NK-92 treated with Interleukin-12 subunit alpha and Interleukin-12 subunit beta, amount 100 ng/mL, for 24 hours (cell line): ENCODE results near the gene CCSER1.

Experiments
- DNase-seq: peaks from one replicate; lab custom pipeline; 2025; lab: John Stamatoyannopoulos, UW

The CCSER1 gene

DNA sequence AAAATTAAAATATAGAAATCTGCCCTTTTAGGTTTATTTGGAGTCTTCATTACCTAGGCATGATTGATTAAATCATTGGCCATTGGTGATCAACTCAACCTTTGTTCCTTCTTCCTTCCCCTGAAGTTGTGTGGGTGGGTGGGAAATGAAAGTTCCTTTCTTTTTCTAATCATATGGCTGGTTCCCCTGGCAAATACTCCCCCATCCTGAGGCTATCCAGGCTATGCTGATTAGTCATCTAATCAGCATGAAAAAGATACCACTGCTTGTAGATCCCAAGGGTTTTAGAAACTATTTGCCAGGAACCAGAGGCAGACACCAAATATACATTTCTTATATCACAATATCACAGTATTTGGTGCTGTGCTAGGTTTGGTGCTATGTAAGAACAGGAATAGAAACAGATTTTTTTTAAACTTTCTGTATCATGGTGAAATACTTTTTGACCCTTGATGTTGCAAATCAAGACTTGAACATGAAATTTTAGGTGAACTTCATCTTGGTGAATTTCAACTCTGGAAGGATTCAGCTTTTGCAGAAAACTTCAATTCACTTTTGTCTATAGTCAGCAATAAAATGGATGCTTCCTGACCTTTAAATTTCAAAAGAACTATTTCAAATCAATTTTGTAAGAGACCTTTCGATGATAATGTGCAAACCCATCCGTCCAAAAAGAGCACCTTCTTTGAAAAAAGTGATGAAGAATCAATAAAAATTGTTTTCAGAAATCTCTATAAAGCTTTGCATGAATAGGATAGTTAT, 71.1 kb downstream of the CCSER1 start:
- DNase-seq = no peak

DNA sequence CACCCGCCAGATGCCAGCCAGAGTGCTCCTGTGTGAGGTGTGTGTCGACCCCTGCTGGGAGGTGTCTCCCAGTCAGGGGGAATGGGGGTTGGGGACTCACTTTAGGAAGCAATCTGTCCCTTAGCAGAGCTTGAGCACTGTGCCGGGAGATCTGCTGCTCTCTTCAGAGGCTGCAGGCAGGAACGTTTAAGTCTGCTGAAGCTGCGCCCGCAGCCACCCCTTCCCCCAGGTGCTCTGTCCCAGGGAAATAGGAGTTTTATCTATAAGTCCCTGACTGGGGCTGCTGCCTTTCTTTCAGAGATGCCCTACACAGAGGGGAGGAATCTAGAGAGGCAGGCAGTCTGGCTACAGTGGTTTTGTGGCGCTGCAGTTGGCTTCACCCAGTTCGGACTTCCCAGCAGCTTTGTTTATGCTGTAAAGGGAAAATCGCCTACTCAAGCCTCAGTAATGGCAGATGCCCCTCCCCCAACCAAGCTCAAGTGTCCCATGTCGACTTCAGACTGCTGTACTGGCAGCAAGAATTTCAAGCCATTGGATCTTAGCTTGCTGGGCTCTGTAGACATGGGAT, 80.8 kb downstream of the CCSER1 start:
- no peak for DNase-seq

DNA sequence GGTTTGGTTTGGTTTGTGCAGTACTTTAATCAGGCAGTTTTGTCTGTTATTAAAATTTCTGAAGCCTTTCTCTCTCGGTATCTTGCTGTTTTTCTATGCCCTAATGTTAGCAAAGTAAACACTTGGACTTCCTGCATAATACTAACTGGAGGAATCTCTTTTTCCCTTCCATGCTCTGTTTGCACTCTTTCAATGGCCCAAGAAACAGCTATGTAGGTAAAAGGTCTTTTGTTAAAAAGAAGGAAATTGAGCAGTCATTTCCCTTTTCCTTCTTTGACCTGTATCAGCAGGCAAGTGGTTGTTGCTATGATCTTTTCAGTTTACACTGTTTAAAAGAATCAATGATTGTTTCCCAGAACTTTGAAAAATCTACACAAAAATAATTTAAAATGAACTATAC, 82.7 kb downstream of the CCSER1 start:
- DNase-seq = no peak

DNA sequence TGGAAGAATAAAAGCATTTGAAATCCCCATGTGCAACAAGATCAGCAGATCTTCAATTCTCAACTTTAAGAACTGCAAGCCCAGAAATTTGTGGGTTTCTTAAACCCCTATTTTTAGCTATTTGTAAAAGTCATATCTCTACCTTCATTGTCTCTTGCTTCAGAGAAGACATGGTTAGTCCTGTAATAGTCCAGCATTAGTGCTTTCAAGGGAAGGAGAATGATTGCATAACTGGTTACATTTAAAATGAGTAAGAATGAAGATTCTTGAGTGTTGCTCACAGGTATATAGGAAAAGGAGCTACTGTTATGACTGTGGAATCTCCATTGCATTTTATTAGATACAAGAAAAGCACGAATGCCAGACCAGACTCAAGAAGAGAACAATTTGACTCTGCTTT, 84.0 kb downstream of the CCSER1 start:
- DNase-seq = no peak

DNA sequence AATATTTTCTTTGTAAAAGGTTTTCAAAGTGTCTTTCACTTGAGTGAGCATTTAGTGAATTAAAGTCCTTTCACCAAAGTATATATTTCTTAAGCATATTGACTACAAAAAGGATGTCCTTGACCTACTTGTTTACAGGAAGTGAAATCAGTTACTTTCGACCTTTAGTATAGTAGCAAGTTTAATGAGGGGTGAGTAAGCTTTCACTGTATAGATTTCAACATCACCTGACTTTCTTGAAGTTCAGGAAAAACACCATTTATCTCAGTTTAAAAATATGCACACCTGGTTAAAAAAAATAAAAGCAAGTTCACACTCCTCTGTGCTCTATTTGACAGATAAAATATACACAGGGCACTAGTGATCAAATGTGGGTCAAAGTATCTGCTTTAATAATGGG, 88.1 kb downstream of the CCSER1 start:
- DNase-seq = no peak

DNA sequence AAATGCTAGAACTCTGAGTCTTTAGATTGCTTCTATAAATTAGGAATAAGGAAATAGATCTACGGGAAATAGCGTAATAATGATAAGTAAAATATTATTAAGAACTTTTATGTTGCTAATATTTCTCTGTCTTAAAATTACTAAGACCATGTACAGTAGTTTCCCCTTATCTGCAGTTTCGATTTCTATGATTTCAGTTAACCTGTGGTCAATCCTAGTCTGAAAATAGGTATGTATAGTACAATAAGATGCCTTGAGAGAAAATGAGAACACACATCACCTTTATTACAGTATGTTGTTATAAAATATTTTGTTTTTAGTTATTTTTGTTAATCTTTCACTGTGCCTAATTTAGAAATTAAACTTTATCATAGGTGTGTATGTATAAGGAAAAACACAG, 92.6 kb downstream of the CCSER1 start:
- no peak for DNase-seq

DNA sequence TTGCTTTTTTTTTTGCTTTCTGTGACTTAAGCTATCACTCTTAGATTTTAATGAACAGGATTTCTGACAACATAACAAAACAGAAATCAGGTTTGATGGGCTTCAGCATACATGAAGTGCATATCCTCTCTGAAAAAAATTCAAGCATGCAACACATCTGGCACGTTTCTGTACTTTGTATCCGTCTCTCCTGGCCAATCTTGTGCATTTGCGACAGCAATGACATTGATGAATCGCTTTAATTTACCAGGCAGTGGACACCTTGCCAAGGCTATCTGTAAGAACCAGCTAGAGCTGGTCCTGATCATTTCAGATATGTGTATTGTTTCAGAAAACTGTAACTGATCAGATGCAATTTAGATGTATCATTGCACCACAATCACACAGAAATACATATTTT, 93.3 kb downstream of the CCSER1 start:
- DNase-seq = no peak

DNA sequence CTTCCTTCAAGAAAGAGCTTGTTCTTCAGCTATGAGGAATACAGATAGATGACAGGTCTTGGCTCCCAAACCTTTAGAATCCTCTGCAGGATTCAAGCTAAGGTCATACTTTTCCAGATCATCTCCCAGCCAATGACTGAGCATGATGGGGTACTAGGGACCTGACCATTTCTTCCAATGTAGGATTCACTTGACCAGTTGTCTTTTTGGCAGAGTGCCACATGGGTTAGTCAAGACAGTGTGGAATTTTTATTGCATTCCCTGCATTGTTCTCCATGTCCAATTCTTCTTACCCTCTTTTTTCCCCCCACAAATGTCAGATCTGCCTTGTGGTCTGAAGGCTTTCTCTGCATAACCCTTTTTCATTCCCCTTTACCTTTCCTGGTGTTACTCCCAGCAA, 99.5 kb downstream of the CCSER1 start:
- no peak for DNase-seq

DNA sequence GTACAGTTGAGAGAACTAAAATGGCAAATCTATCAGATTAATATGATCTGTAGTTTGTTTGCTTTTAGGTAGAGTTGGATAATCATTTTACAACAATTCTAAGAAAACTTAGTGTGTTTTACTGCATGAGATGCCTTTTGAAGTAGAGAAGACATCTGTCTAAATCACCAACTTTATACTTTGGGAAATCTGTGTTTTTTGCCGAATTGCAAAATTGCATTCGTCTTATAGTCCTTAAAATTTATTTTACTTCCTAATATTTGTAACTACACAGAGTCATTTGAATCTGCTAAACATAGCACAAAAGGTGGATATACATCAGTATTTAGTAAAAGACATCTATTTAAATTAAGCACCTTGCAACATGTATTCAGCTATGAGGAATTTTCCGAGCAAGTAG, 100.0 kb downstream of the CCSER1 start:
- no peak for DNase-seq

DNA sequence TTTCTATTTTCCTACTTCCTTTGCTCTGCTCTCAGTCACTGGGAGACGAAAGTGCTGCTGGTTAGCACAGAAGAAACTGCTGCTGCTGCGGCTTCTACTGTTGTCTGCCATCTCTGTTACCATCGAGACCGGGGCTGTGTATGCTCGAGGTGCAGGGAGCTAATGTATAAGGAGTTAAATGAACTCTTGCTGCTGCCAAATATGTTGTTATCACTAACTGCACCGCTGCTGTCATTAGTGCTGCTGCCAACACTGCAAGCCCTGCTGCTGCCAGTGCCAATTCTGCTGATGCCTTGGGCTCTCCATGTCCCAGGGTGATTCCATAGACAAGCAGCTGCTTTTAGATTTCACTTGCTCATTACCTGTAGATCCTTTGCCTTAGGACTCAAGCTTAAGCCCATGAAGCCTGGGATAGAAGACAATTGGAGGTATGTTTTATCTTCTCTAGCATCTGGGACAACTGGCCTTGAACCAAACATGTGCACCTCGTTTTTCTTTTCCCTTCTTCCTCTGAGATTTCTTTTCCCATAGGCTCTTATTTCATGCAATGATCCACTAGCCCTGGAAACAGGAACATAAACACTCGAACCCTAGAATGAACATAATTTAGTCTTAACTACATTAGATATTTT, 107.8 kb downstream of the CCSER1 start:
- DNase-seq = no peak

DNA sequence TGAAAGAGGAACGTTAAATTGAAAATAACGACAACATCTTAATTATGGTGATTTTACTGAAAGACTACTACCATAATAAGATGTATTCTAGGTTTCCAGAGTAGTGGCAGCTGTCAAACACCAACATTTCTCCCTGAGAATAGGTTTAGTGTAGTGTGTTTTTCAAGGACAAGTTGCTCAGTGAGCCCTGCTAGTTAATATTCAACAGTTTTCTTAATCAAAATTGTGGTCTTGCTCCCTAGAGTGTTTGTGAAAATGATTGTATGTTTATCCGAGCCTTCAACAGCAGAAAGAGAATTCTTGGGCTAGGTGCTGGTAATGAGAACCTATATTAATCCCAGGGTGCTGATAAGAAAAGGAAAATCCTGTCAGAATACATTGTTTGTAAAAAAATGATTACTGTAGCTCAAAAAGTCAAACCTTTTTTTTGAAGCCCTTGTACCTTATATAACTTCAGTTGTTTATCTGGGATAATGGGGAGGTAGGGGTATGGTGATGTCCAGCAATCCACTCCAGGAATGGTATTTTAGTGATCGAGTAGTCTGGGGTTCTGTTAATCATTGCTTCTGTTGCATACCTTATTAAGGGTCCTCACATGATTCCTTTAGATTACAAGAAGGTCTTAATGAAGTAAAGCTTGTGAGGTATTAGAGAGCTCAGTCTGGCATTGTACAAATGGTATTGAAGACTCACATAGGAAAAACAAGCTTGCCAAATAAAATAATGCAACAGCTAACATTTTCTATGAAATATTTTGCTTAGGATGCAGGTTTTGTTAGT, 110.7 kb downstream of the CCSER1 start:
- DNase-seq = no peak

DNA sequence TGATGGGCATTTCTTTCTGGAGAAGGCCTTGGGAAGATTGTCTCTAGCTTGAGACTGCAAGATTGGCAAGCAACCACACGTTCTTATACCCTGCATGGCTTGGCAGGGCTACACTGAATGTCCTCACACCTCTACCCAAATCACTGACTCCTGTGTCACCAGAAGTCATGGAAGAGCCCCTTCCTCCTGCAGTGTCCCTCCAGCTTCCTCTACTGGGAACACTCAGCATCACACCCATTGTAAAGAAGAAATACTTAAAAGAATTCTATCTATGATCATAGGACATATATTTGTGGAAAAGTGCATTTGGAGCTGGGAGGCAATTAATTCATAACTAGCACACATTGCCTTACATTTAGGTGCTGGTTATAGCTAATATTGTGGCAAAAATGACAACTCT, 113.1 kb downstream of the CCSER1 start:
- DNase-seq = no peak

DNA sequence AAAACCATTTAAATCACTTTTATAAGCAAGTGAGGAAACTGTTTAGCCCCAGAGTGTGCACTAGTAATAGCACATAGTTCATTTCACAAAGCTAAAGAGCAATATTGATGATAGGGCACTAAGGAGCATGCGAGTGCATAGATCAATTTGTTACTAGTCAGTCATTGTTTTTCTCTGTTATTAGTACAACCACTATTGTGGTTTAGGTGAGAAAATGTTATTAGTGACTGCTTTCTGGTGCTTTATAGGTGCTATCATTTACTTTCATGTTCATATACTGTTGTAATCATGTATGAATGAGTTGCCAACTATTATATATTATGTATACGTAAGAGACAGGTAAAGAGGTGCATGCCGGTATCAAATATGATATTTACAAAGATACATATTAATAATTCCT, 113.8 kb downstream of the CCSER1 start:
- DNase-seq = no peak

DNA sequence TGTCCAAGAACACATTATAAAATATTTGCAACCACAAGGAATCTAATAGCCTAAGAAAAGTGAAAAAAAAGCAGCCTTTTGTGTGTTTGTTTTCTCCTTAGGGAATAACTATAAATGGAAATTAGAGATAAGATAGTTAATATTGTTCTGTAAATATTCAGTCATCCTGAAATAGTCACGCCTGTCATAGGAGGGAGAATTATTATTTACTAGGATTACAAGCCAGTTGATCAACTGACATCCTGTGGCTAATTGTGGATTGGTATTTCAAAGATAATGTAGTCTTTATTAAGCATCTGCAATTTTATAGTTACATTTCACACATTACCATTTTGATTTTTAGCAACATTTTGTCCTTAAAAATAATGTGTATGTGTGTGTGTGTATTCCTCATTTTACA, 118.6 kb downstream of the CCSER1 start:
- no peak for DNase-seq

DNA sequence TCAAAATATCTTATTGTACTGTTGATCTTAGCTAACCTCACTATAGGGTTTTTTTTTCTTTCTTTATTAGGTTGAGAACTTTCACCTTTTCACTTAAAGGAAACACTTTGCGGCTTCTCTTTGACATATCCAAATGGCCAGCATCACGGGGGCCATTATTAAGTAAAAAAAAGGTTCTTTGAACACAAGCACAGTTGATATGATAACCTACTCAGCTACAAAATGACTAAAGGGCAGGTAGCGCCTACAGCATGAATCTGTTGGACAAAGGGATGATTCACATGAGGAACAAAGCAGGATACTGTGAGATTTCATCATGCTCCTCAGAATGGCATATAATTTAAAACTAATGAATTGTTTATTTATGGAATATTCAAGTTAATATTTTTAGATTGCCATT, 119.6 kb downstream of the CCSER1 start:
- no peak for DNase-seq

DNA sequence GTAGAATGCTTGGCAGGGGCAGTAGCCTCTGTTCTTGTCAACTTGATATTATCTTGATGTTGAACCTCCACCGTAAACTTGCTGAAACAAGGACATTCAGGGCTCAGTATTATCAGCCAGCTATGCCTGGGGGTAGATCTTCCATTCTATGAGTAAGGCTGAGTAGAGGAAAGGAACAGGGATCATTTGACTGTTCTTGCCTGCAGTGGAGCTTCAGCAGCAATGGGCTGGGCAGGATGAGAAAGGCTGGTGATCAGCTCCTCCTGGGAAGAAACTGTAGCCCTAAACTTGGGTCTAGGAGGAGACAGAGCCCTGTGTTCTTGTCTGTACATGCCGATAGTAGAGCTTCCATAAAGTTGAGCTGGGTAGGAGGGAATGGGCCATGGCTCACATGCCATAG, 127.2 kb downstream of the CCSER1 start:
- DNase-seq = no peak

DNA sequence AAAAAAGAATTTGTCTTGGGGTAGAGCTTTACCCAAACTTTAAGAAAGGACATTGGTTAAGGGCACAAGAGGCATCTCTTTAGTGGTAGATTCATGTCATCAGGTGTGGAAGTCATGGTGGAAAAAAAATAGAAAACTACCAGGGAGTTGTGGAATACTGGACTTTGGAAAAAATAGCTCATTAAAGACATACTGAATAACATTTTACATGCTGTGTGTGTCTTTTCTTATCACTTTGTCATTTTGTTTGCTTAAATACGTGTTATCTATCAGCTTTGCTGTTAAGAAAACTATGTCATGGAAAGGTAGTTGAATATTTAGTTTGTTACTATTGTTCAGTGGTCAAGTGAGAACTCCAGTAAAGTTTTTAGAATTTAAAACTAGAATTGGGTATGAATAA, 147.0 kb downstream of the CCSER1 start:
- no peak for DNase-seq

DNA sequence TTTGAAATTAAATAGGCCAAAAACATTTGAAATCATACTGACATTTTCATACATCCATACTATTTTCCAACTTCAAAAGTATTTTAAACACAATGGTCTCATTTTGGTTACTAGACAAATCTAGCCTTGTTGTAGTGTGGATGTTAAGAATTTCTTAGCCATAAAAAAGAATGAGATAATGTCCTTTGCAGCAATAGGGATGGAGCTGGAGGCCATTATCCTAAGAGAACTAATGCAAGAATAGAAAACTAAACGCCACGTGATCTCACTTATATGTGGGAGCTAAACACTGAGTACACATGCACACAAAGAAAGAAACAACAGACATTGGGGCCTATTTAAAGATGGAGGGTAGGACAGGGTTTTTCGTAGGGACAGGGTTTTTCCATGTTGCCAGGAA, 153.8 kb downstream of the CCSER1 start:
- no peak for DNase-seq

DNA sequence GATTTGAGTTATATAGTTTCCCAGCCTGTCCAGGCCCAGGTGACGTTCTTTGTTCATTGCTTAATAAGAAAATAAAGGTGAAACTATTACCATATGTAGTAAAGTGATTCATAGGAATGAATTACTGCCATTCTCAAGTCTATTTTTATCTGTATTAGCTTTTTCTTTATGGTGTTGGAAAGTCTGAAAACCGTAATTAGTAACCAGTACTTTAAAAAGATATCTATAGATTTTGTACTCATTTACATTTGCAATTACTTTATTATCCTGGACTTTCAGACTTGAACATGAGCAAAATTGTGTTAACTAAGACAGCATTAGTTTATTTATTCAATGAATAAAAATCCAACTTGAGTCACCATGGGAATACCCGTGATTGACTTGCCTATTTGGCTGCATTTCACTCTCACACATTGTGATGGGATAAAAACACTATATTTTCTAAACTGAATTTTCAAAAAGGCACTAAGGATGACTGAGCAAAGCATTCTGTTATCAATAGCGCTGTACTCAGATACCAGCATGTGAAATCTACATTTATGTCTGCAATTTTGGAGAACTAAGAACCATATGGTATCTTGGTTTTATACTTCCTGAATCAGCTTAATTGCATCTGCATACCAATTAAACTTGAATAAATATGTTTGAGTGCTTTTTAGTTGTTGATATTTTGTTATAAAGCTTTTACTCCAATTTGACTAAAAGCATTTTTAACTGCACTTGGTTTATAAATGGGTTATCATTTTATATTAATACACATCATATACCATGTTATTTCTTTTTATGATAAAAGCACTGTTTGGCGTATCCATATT, 154.6 kb downstream of the CCSER1 start:
- DNase-seq = no peak

DNA sequence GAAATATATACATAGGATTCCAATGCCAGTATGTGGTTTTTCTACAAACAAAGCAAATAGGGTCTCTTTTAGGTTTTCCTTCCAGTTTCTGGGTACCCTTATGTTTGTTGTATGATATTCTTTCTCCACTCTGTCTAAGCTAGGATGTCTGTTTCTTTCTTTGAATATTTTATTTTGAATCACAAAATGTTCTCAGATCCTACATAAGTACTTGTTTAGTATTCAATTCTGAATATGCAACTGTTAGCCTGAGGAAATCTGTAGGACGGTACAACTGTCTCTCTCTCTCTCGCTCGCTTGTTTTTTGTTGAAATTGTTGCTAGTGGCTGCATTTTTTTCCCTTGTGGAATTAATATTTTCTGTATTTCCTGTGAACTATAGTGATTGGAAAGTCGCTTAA, 163.2 kb downstream of the CCSER1 start:
- DNase-seq = no peak

DNA sequence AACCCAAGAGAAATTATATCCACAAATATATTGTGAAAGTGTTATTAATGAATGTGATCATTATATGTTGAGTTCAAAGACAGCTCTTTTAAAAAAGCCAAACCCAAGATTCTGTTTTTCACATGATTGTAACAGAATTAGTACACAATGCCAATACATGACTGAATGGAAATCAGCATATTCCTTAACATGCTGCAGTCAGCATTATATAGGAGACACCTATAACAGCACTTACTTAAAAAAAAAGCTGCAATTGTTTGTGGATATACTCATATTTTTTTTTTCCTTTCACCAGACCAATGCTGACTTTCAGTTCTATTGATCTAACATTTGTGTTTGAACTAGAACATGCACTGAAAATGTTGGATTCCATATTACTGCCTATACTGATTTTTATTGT, 165.2 kb downstream of the CCSER1 start:
- DNase-seq = no peak

DNA sequence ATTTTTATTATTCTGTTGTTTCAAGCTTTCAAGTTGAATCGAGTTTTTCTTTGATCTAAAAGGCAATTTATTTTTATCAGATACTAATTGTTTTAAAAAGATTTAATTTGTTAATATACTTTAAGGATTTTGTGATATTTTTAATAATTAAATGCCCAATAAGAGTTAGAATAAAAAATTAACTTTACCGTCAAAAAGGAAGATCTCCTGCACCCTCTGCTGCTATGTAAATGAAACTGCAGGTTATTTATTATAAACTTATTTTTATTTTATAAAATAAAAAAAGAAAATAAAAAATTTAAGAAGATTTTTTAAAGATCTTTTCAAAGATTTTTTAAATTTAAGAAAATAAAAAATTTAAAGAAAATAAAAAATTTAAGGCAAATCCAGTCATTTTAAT, 166.1 kb downstream of the CCSER1 start:
- DNase-seq = no peak
